Activated effector memory CD4-positive, alpha-beta T cell treated with anti-CD3 and anti-CD28 coated beads, Interleukin-2, amount 50 U/mL, for 16 hours (primary cell): ENCODE measurements around the gene SSR1.

ENCODE experiments used
- DNase-seq: peaks from one replicate; pipeline ENCODE4 v3.0.0-alpha.2; 2020

The SSR1 gene

DNA sequence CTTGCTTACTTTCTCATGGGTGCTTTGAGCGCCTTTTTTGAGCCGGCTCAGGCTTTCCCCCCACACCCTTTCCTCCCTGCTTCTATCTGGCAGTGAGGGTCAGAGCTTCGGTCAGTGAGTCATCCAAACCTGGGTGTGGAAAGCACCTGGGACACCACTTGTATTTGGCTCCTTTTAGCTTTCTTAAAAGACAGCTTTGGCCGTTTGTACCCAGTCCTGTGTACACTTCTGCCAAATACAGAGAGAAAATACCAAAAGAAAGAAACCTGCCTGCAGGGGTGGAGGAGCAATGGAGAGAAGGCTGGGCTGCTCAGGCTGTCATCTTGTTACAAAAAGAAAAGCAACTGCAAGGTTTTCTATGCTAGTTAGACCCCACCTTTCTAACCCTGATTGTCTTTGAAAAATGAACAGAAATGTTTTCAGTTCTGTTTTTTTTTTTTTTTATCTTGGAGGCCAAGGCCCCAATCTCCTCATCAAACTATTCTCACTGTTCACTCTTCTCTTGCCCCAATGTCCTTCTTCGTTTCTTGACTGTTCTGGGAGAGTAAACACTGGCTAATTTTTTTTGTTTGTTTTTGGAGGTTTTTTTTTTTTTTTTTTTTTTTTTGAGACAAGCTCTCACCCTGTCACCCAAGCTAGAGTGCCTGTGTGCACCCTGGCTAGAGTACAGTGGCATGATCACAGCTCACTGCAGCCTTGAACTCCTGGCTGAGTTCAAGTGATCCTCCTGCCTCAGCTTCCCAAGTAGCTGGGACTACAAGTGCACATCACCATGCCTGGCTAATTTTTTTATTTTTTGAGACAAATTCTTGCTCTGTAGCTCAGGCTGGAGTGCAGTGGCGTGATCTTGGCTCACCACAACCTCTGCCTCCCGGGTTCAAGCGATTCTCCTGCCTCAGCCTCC lies 76.4 kb downstream of the SSR1 start:
- peak; percentile 22 for DNase-seq

DNA sequence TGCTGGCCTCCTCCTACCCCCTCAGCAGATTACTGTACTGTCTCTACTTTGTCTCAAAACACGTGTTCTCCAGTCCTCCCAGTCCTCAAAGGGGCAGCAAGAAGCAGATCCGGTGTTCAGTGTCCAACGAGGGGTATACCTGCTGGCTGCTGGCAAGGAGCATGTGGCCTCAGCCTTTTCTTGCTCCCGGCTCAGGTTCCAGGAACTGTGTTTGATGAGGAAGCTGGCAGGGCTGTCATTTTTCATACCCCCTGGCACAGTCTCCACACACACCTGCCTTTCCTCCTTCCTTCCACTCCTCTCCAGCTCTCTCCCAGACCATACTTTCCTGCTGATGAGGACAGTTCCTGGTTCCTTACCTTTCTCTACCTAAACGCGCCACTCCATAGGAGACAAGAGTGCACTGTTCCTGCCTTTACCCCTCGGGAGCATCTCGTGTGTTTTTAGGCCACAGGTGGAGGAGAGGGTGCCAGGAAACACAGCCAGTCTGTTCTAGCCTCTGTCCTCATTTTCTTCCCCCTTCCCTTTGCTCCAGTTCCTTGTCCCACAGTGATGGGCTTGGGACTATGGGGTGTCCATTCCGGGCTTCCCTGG lies 77.2 kb downstream of the SSR1 start:
- DNase-seq: peak; percentile 43

DNA sequence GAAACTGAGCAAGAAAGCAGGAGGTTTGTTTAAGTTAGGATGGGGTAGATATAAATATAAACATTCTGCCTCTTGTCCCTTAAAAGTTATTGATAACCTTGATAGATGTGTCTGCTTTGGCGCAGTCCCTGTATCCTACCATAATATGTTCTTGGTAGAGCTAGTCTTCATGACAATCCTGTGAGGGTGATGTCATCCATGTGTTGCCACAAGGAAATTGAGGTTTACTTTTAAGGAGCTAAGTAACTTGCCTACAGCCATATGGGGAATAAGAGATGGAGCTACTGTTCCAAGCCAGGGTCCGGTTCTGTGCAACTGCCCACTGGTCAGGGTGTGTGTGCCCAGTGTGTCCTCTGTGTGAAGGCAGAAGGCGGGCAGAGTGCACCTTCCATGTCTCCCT lies 78.5 kb downstream of the SSR1 start:
- DNase-seq: peak; percentile 37

DNA sequence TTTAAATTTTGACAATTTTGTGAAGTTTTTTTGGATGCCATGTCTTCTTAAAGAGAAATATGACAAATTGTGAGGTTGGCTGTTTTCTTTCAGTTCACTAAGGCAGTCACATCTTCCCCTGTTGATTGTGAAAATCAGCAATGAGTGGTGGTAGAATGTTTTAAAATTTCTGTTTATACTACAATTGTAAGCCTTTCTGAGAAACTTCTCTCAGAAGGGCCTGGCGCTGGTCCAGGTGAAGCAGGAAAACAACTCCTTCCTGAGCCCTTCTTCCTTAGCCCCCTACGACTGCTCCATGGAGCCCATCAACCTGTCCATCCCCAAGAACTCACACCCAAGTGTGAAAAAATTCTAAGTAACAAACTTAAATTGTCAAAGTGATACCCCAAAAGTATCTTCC lies 80.6 kb downstream of the SSR1 start:
- peak; percentile 39 for DNase-seq

DNA sequence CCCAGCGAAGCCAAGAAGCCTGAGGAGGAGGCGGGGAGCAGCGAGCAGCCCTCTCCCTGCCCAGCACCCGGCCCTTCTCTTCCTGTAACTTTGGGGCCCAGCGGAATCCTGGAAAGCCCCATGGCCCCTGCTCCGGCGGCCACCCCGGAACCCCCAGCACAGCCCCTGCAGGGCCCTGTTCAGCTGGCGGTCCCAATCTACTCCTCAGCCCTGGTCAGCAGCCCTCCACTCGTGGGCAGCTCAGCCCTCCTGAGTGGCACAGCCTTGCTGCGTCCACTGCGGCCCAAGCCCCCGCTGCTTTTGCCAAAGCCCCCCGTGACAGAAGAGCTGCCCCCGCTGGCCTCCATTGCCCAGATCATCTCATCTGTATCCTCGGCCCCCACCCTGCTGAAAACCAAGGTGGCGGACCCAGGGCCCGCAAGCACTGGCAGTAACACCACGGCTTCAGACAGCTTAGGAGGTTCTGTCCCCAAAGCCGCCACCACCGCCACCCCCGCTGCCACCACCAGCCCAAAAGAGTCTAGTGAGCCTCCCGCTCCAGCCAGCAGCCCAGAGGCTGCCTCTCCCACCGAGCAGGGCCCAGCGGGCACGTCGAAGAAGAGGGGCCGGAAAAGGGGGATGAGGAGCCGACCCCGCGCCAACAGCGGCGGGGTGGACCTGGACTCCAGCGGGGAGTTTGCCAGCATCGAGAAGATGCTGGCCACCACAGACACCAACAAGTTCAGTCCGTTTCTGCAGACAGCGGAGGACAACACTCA lies 81.9 kb downstream of the SSR1 start:
- DNase-seq: no peak

DNA sequence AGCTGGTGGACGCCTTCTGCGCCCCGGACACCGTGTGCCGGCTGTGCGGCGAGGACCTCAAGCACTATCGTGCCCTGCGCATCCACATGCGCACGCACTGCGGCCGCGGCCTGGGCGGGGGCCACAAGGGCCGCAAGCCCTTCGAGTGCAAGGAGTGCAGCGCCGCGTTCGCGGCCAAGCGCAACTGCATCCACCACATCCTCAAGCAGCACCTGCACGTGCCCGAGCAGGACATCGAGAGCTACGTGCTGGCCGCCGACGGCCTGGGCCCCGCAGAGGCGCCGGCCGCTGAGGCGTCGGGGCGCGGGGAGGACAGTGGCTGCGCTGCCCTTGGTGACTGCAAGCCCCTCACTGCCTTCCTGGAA lies 82.7 kb downstream of the SSR1 start:
- DNase-seq: no peak

DNA sequence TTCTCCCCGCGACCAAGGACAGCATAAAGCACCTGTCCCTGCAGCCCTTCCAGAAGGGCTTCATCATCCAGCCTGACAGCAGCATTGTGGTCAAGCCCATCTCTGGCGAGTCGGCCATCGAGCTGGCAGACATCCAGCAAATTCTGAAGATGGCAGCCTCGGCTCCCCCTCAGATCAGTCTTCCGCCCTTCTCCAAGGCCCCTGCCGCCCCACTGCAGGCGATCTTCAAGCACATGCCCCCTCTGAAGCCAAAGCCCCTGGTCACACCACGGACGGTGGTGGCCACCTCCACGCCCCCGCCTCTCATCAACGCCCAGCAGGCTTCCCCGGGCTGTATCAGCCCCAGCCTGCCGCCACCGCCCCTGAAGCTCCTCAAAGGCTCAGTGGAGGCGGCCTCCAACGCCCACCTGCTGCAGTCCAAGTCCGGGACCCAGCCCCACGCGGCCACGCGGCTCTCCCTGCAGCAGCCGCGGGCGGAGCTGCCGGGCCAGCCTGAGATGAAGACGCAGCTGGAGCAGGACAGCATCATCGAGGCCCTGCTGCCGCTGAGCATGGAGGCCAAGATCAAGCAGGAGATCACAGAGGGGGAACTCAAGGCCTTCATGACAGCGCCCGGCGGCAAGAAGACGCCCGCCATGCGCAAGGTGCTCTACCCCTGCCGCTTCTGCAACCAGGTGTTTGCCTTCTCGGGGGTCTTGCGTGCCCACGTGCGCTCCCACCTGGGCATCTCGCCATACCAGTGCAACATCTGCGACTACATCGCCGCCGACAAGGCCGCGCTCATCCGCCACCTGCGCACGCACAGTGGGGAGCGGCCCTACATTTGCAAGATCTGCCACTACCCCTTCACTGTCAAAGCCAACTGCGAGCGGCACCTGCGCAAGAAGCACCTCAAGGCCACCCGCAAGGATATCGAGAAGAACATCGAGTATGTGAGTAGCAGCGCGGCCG lies 83.3 kb downstream of the SSR1 start:
- no peak for DNase-seq

DNA sequence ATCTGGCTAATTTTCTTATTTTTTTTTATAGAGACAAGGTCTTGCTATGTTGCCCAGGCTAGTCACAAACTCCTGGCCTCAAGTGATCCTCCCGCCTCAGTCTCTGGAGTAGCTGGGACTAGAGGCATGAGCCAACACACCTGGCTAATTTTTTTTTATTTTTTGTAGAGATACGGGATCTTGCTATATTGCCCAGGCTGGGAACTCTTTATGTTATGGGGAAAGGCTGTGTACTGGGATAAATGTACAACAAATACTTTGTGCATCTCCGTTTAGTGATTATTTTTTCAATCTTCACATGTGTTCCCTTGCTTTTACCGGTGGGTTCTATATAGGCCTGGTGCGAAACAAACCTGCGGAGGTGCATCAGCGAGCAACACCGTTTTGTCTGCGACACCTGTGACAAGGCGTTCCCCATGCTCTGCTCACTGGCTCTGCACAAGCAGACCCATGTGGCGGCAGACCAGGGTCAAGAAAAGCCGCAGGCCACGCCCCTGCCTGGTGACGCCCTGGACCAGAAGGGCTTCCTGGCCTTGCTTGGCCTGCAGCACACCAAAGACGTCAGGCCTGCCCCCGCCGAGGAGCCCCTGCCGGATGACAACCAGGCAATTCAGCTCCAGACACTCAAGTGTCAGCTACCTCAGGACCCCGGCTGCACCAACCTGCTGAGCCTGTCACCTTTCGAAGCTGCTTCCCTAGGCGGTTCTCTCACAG lies 84.2 kb downstream of the SSR1 start:
- DNase-seq: no peak

DNA sequence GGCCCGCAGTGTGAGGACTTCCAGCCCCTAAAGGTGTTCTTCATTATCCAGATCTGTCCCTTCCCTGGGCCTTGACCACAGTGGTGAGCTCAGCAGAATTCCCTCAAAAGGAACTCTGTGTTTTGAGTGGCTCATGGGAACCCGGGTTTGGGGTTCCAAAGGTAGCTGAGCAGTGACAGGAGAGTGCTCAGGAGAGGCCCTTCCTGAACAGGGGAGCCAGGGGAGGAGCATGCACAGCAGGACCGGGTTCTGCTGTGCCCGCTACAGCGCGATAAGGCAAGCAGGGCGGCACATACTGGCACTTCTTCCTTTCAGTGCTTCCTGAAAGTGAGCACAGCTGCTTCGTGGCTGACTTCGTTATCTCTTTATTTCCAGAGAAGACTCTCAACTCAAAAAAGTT lies 88.3 kb downstream of the SSR1 start:
- no peak for DNase-seq

DNA sequence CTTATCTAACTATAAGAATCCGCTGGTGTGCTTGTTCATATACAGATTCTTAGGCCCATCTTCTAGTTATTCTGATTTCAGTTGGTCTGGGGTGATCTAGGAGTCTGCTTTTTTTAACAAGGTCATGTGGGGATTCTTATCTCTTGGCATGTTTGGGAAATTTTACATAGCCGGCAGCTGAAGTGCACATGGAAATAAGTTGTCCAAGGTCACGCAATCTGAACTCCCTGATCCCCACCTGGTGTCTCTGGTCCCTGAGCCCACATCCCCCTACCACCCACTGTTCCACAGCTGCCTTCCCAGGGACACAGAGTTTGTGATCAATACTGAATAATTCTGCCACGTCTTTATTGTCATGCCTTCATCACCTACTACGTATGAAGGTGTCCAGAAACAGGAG lies 90.8 kb downstream of the SSR1 start:
- no peak for DNase-seq

DNA sequence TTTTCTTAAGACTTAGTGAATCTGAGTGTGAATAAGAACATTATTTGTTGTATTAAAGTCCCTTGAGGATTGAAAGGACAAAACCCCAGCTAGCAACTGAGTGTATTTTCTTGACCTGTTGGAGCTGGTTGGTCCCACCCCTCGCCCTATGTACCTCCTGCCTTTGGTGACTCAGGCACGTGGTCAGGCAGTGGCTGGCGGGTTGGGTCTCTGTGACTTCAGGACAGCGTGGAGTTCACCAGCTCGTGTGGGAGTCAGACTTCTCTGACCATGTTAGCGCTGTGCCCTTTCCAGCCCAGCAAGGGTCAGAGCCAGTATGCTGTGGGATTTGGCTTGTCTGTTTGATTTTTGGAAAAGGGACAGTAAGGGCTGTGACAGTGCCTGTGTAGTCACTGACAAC lies 93.7 kb downstream of the SSR1 start:
- DNase-seq: no peak

DNA sequence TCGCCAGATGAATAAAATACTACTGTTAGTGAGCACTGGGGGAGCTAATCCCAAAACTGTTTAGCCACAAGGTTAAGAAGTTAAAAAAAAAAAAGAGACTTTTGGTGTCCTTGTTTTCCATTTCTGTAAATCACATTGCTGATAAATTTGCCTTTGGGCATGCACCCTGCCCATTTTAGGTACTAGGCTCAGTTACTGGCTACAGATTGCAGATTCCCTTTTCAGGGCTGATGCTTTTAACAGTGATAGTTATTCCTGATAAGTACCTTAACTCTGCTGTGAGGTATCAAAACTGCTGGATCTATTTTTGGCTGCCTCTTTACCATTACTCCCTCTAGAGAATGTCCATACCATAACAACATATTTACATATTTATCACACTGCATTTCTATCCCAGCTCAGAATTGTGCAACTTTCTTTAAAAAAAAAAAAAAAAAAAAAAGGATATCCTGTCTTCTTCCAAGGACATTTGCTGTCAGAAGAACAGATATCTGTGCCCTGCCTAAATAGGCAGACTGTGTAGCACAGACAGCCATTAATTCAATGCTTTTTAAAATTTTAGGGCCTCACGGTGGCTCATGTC lies 94.5 kb downstream of the SSR1 start:
- DNase-seq: no peak
